H1 (cell line): Measurements from ENCODE around the gene OR5B2.

Experiments
- CTCF ChIP-seq, 3 experiments: IDR thresholded peaks; 1 replicate in 2 of 3; 2 replicates in 1 of 3; pipeline versions ENCODE4 v1.5.1 to v1.6.1; 2011; ENCODE audit warnings: low read length in 3 of 3, mild to moderate bottlenecking in 3 of 3, inconsistent platforms in 2 of 3, low read depth in 1 of 3, moderate library complexity in 1 of 3; ENCODE audit not compliant: insufficient read depth in 1 of 3; ENCODE audit errors: control extremely low read depth in 1 of 3
- E2F6 ChIP-seq: IDR thresholded peaks from 2 replicates; pipeline ENCODE4 v1.6.1; 2012; ENCODE audit warnings: inconsistent platforms
- EZH2 ChIP-seq: fragments of 200-600 bp; sonication (generic); IDR thresholded peaks from 2 replicates; pipeline ENCODE4 v1.7.1; 2012; ENCODE audit warnings: low read depth, mild to moderate bottlenecking, moderate library complexity, low read length, inconsistent platforms; ENCODE audit not compliant: severe bottlenecking
- SUZ12 ChIP-seq: fragments of 200-600 bp; sonication (generic); IDR thresholded peaks from 2 replicates; pipeline ENCODE4 v1.6.1; 2012; ENCODE audit warnings: mild to moderate bottlenecking, inconsistent platforms, low read length, moderate library complexity, mixed read lengths
- YY1 ChIP-seq: IDR thresholded peaks from 2 replicates; pipeline ENCODE4 v1.6.1; 2011; ENCODE audit warnings: low read depth, mild to moderate bottlenecking, low read length

GRCh38 chr11:58429273-58429672 is 1.4 kb upstream of the OR5B2 start:
- no peak for TF ChIP-seq YY1
- TF ChIP-seq CTCF (IDR thresholded peaks at IDR 0.05; ENCODE audit: control extremely low read depth in 1 of 3, insufficient read depth in 1 of 3, low read depth in 1 of 3, low read length in 3 of 3): no peak
- TF ChIP-seq E2F6: no peak
- TF ChIP-seq SUZ12: no peak
- no peak for TF ChIP-seq EZH2
